Measurements from ENCODE around the gene XIRP2.

Gene XIRP2

DNA sequence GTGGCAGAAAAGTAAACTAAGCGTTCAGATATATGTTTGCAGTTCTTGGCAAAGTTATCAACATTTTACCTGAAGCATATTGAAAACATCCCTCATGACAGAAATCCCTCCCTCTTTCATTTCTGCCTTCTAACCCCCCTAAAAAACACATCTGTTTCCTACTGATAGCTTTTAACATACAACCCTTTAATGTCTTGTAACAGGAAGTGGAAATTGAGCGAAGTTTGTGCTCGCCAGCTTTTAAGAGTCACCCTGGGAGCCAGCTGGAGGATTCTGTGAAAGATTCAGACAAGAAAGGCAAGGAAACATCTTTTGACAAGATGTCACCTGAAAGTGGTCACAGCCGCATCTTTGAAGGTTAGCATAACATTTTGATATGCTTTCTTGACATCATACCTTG is 247.4 kb downstream of the XIRP2 start:
- Histone ChIP-seq H3K36me3 (replicated peaks; ENCODE audit: low read depth, low read length) (no peaks in the 10 kb centered on the region), H3K9me3 (ENCODE audit: insufficient read depth, low read length) (no peaks in the 10 kb centered on the region), H3K9ac (ENCODE audit: low read length) (no peak overlapping the region), H4K20me1 (ENCODE audit: insufficient read depth, low read length) (no peaks in the 10 kb centered on the region), H3K27me3 (ENCODE audit: low read depth, low read length) (no peaks in the 10 kb centered on the region), H3K4me3 (ENCODE audit: low read length) (no peak overlapping the region), H3K4me2 (ENCODE audit: low read length) (peak overlapping the region; percentile 22), H3K79me2 (ENCODE audit: low read length) (no peaks in the 10 kb centered on the region), H3K27ac (ENCODE audit: low read length) (no peak overlapping the region), H2AFZ (ENCODE audit: low read depth, low read length) (peak overlapping the region; percentile 59; the same call in 1 of the 2 replicates), H3K4me1 (ENCODE audit: low read length) (peaks cover 5% of the 10 kb centered on the region; the same call in 1 of the 2 replicates)
- no peak for TF ChIP-seq EZH2phosphoT487 (IDR thresholded peaks at IDR 0.05; ENCODE audit: low read depth)
- TF ChIP-seq, protein P1, sequence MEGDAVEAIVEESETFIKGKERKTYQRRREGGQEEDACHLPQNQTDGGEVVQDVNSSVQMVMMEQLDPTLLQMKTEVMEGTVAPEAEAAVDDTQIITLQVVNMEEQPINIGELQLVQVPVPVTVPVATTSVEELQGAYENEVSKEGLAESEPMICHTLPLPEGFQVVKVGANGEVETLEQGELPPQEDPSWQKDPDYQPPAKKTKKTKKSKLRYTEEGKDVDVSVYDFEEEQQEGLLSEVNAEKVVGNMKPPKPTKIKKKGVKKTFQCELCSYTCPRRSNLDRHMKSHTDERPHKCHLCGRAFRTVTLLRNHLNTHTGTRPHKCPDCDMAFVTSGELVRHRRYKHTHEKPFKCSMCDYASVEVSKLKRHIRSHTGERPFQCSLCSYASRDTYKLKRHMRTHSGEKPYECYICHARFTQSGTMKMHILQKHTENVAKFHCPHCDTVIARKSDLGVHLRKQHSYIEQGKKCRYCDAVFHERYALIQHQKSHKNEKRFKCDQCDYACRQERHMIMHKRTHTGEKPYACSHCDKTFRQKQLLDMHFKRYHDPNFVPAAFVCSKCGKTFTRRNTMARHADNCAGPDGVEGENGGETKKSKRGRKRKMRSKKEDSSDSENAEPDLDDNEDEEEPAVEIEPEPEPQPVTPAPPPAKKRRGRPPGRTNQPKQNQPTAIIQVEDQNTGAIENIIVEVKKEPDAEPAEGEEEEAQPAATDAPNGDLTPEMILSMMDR (IDR thresholded peaks at IDR 0.05; ENCODE audit: low read depth, low read length) = no peak

DNA sequence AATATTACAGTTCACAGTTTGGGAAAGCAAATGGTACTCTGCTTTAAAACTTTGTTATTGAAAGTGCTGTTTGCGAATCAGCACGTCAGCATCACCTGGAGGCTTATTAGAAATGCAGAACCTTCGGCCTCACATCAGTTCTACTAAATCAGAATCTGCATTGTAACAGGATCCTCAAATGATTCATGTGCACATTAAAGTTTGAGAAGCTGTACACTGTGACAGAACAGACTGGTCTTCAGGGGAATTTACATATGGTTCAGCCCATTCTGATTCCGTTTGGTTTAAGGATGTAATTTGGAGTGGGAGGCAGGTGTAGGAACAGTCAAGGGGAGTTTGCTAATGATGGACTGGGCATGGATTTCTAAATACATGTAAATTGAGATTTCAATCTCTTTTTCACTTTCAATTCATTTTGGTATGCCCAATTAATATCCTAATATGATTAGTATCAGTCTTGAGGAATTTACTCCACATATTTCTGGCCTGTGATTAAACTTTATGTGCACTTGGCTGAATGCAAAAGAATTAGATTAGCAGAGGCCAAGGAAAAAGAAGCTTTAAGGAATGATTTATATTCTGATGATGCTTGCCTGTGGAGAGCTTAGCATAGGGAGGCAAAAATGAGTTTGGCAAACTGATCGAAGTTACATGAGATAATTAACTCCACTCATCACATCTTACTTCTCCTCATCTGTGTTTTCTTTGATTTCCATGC is 248.8 kb downstream of the XIRP2 start:
- H3K27me3 ChIP-seq (ENCODE audit: low read depth, low read length) = no peaks in the 10 kb centered on the region
- no peaks in the 10 kb centered on the region for H4K20me1 ChIP-seq (ENCODE audit: insufficient read depth, low read length)
- no peak overlapping the region for H2AFZ ChIP-seq (ENCODE audit: low read depth, low read length)
- peaks cover 5% of the 10 kb centered on the region; the same call in 1 of the 2 replicates for H3K4me1 ChIP-seq (ENCODE audit: low read length)
- no peaks in the 10 kb centered on the region for H3K9me3 ChIP-seq (ENCODE audit: insufficient read depth, low read length)
- no peaks in the 10 kb centered on the region for H3K36me3 ChIP-seq (replicated peaks; ENCODE audit: low read depth, low read length)
- H3K4me3 ChIP-seq (ENCODE audit: low read length) = no peak overlapping the region
- H3K27ac ChIP-seq (ENCODE audit: low read length) = no peak overlapping the region
- H3K4me2 ChIP-seq (ENCODE audit: low read length) = no peak overlapping the region
- H3K9ac ChIP-seq (ENCODE audit: low read length) = no peak overlapping the region
- no peaks in the 10 kb centered on the region for H3K79me2 ChIP-seq (ENCODE audit: low read length)
- TF ChIP-seq, protein P1 (IDR thresholded peaks at IDR 0.05; ENCODE audit: low read depth, low read length) = no peak
- TF ChIP-seq EZH2phosphoT487 (IDR thresholded peaks at IDR 0.05; ENCODE audit: low read depth) = no peak

GRCh38 chr2:167140330-167140729 is 252.1 kb downstream of the XIRP2 start:
- no peaks in the 10 kb centered on the region for H3K36me3 ChIP-seq (replicated peaks; ENCODE audit: low read depth, low read length)
- H3K9me3 ChIP-seq (ENCODE audit: insufficient read depth, low read length) = no peaks in the 10 kb centered on the region
- peaks cover 5% of the 10 kb centered on the region; the same call in 1 of the 2 replicates for H3K4me1 ChIP-seq (ENCODE audit: low read length)
- no peak overlapping the region for H2AFZ ChIP-seq (ENCODE audit: low read depth, low read length)
- no peak overlapping the region for H3K4me3 ChIP-seq (ENCODE audit: low read length)
- no peak overlapping the region for H3K9ac ChIP-seq (ENCODE audit: low read length)
- no peak overlapping the region for H3K4me2 ChIP-seq (ENCODE audit: low read length)
- H3K79me2 ChIP-seq (ENCODE audit: low read length) = no peaks in the 10 kb centered on the region
- no peak overlapping the region for H3K27ac ChIP-seq (ENCODE audit: low read length)
- no peak for TF ChIP-seq EZH2phosphoT487 (IDR thresholded peaks at IDR 0.05; ENCODE audit: low read depth)
- TF ChIP-seq, protein P1 (IDR thresholded peaks at IDR 0.05; ENCODE audit: low read depth, low read length) = no peak
- no peaks in the 10 kb centered on the region for H3K27me3 ChIP-seq (ENCODE audit: low read depth, low read length)
- H4K20me1 ChIP-seq (ENCODE audit: insufficient read depth, low read length) = no peaks in the 10 kb centered on the region

DNA sequence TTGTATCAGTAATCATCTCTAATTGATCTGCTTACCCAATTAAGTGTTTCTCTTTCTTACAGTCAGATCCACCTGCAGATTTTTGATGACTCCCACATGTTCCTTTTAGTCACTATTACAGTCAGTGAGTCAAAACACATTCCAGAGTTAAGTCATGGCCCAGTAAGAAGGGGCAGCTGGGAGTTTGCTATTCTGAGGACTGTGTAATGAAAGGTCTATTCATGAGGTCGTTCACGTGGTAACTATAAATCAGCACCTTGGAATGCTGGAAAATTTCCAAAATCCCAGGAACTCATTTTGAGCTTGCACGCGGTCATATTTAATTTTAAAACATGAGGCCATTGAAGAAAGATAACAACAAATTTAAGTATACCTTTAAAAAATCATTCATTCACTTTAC is 252.5 kb downstream of the XIRP2 start:
- no peak overlapping the region for H3K4me2 ChIP-seq (ENCODE audit: low read length)
- no peak overlapping the region for H2AFZ ChIP-seq (ENCODE audit: low read depth, low read length)
- no peak for TF ChIP-seq EZH2phosphoT487 (IDR thresholded peaks at IDR 0.05; ENCODE audit: low read depth)
- TF ChIP-seq, protein P1 (IDR thresholded peaks at IDR 0.05; ENCODE audit: low read depth, low read length) = no peak
- no peaks in the 10 kb centered on the region for H3K79me2 ChIP-seq (ENCODE audit: low read length)
- no peaks in the 10 kb centered on the region for H3K9me3 ChIP-seq (ENCODE audit: insufficient read depth, low read length)
- H3K27me3 ChIP-seq (ENCODE audit: low read depth, low read length) = no peaks in the 10 kb centered on the region
- peaks cover 2% of the 10 kb centered on the region; the same call in 1 of the 2 replicates for H3K4me1 ChIP-seq (ENCODE audit: low read length)
- no peak overlapping the region for H3K27ac ChIP-seq (ENCODE audit: low read length)
- H3K36me3 ChIP-seq (replicated peaks; ENCODE audit: low read depth, low read length) = no peaks in the 10 kb centered on the region
- H3K4me3 ChIP-seq (ENCODE audit: low read length) = no peak overlapping the region
- no peak overlapping the region for H3K9ac ChIP-seq (ENCODE audit: low read length)
- no peaks in the 10 kb centered on the region for H4K20me1 ChIP-seq (ENCODE audit: insufficient read depth, low read length)
